SK-N-SH (cell line): ENCODE results near the gene MIPEP. TPM values are rescaled to one million over a fixed set of nuclear protein-coding genes. Genes with fewer than 3 reads are reported as not detected.

Experiments
- CTCF ChIA-PET: fragments of 300-600, 350-600 bp; formaldehyde crosslinking; extraction: SDS; loops from one replicate; lab custom pipeline; 2021; lab: Yijun Ruan, JAX
- POLR2A ChIA-PET: fragments of 350-600 bp; sonication (Branson Sonifier 250); formaldehyde crosslinking; extraction: SDS; loops from one replicate; lab custom pipeline; 2020; ENCODE audit warnings: antibody characterized with exemption, inconsistent platforms; lab: Yijun Ruan, JAX
- DNase-seq: peaks from one replicate; pipeline ENCODE4 v3.0.0; 2012
- H2AFZ ChIP-seq: fragments of 200-600 bp; sonication (generic); 2 replicates; pipeline ENCODE4 v1.8.1; 2016; ENCODE audit warnings: antibody characterized with exemption, mild to moderate bottlenecking, low read depth
- H3F3A ChIP-seq: fragments of 200-600 bp; sonication (generic); replicated peaks from 2 replicates; pipeline ENCODE3; 2016; ENCODE audit warnings: antibody characterized with exemption, mild to moderate bottlenecking; ENCODE audit not compliant: insufficient read depth
- H3K27ac ChIP-seq, 2 experiments: fragments of 200-500 bp in 1 of 2; fragments of 200-600 bp in 1 of 2; sonication (Bioruptor generic) in 1 of 2; sonication (generic), shearing (Covaris generic) in 1 of 2; 2 replicates each; pipeline versions ENCODE4 v1.5.1 to v1.6.1; 2014 to 2016; ENCODE audit warnings: low read depth in 2 of 2, inconsistent platforms in 1 of 2, low read length in 1 of 2, mild to moderate bottlenecking in 1 of 2, mixed read lengths in 1 of 2
- H3K27me3 ChIP-seq: fragments of 200-600 bp; sonication (generic), shearing (Covaris generic); 2 replicates; pipeline ENCODE4 v1.6.1; 2016; ENCODE audit warnings: mixed run types; ENCODE audit not compliant: insufficient read depth
- H3K36me3 ChIP-seq, 2 experiments: fragments of 200-500 bp in 1 of 2; fragments of 200-600 bp in 1 of 2; sonication (Bioruptor generic) in 1 of 2; sonication (generic) in 1 of 2; replicated peaks in 1 of 2; 2 replicates each; pipeline versions ENCODE3 to v1.5.1; 2014 to 2016; ENCODE audit warnings: low read length in 1 of 2, mild to moderate bottlenecking in 1 of 2; ENCODE audit not compliant: insufficient read depth in 2 of 2, control insufficient read depth in 1 of 2
- H3K4me1 ChIP-seq, 2 experiments: fragments of 200-500 bp in 1 of 2; fragments of 200-600 bp in 1 of 2; sonication (Bioruptor generic) in 1 of 2; sonication (generic), shearing (Covaris generic) in 1 of 2; 2 replicates each; pipeline versions ENCODE4 v1.5.1 to v1.6.1; 2014 to 2016; ENCODE audit warnings: low read depth in 1 of 2, low read length in 1 of 2, mixed run types in 1 of 2; ENCODE audit not compliant: insufficient read depth in 2 of 2, control insufficient read depth in 1 of 2
- H3K4me2 ChIP-seq: fragments of 200-600 bp; sonication (generic), shearing (Covaris generic); 2 replicates; pipeline ENCODE4 v1.6.1; 2017; ENCODE audit warnings: mixed run types
- H3K4me3 ChIP-seq, 2 experiments: fragments of 200-500 bp in 1 of 2; fragments of 200-600 bp in 1 of 2; sonication (Bioruptor generic) in 1 of 2; sonication (generic), shearing (Covaris generic) in 1 of 2; 2 replicates each; pipeline versions ENCODE4 v1.5.1 to v1.8.1; 2014 to 2016; ENCODE audit warnings: low read depth in 2 of 2, inconsistent platforms in 1 of 2, low read length in 1 of 2, mild to moderate bottlenecking in 1 of 2, mixed read lengths in 1 of 2, moderate library complexity in 1 of 2
- H3K79me2 ChIP-seq: fragments of 200-600 bp; sonication (generic); 2 replicates; pipeline ENCODE4 v1.8.1; 2017; ENCODE audit warnings: mild to moderate bottlenecking; ENCODE audit not compliant: insufficient read depth
- H3K9ac ChIP-seq: fragments of 200-600 bp; sonication (generic); 2 replicates; pipeline ENCODE4 v1.6.1; 2017; ENCODE audit warnings: mixed run types
- H3K9me2 ChIP-seq: fragments of 200-600 bp; sonication (generic); 2 replicates; pipeline ENCODE4 v1.6.1; 2017; ENCODE audit warnings: mixed run types
- H3K9me3 ChIP-seq: fragments of 200-600 bp; sonication (generic); 2 replicates; pipeline ENCODE4 v1.6.1; 2017; ENCODE audit warnings: mixed run types, mild to moderate bottlenecking, moderate library complexity
- H4K20me1 ChIP-seq: fragments of 200-600 bp; sonication (generic); 2 replicates; pipeline ENCODE4 v1.6.1; 2017; ENCODE audit warnings: mild to moderate bottlenecking, mixed run types; ENCODE audit not compliant: insufficient read depth
- CHD2 ChIP-seq: fragments of 150-350 bp; IDR thresholded peaks from 2 replicates; pipeline ENCODE4 v1.6.1; 2018; ENCODE audit warnings: low read length; ENCODE audit not compliant: partially characterized antibody
- ELF1 ChIP-seq: IDR thresholded peaks from 2 replicates; pipeline ENCODE4 v1.4.0; 2012
- EP300 ChIP-seq, 2 experiments: IDR thresholded peaks; 2 replicates each; pipeline versions ENCODE4 v1.4.0 to v1.6.1; 2012; ENCODE audit warnings: borderline replicate concordance in 1 of 2, low read depth in 1 of 2, low read length in 1 of 2
- FOXJ3 ChIP-seq: sonication (generic); formaldehyde crosslinking; IDR thresholded peaks from 2 replicates; pipeline ENCODE4 v1.5.1; 2020; ENCODE audit warnings: mild to moderate bottlenecking, missing genetic modification reagents
- FOXM1 ChIP-seq: IDR thresholded peaks from 2 replicates; pipeline ENCODE4 v1.4.0; 2012; ENCODE audit warnings: low read depth, mild to moderate bottlenecking
- GABPA ChIP-seq: IDR thresholded peaks from 2 replicates; pipeline ENCODE4 v1.4.0; 2012; ENCODE audit warnings: low read depth, mild to moderate bottlenecking
- JUND ChIP-seq: IDR thresholded peaks from 2 replicates; pipeline ENCODE4 v1.4.0; 2012
- MEF2A ChIP-seq: IDR thresholded peaks from 2 replicates; pipeline ENCODE4 v1.4.0; 2012; ENCODE audit warnings: low read depth, borderline replicate concordance
- NFIC ChIP-seq: IDR thresholded peaks from 2 replicates; pipeline ENCODE4 v1.4.0; 2012; ENCODE audit warnings: borderline replicate concordance
- RCOR1 ChIP-seq: fragments of 150-350 bp; IDR thresholded peaks from 2 replicates; pipeline ENCODE4 v1.6.1; 2017; ENCODE audit warnings: antibody characterized with exemption, low read length
- SIN3A ChIP-seq: IDR thresholded peaks from 2 replicates; pipeline ENCODE4 v1.6.1; 2012; ENCODE audit warnings: low read depth, mild to moderate bottlenecking, low read length, moderate library complexity, borderline replicate concordance
- TAF1 ChIP-seq: IDR thresholded peaks from 2 replicates; pipeline ENCODE4 v1.6.1; 2012; ENCODE audit warnings: low read depth, mild to moderate bottlenecking, low read length, moderate library complexity, borderline replicate concordance
- TCF12 ChIP-seq: IDR thresholded peaks from 2 replicates; pipeline ENCODE4 v1.4.0; 2012
- TEAD4 ChIP-seq: IDR thresholded peaks from 2 replicates; pipeline ENCODE4 v1.4.0; 2012; ENCODE audit warnings: mild to moderate bottlenecking, borderline replicate concordance; ENCODE audit not compliant: insufficient read depth
- YY1 ChIP-seq: IDR thresholded peaks from 2 replicates; pipeline ENCODE4 v1.4.0; 2012; ENCODE audit warnings: low read depth, mild to moderate bottlenecking
- WGBS: methylation state at CpG from one replicate; pipeline ENCODE4 v1.1.6; 2017; ENCODE audit warnings: low lambda C conversion rate; 5-methylcytosine and 5-hydroxymethylcytosine counted together
- polyA plus RNA-seq, 3 experiments: library from polyadenylated mRNA; depleted of rRNA; stranded (reverse); fragments of >200 nt; gene quantifications; 2 replicates each; pipeline ENCODE4 v1.2.3, GENCODE V29; 2012
- TF ChIP-seq, protein P1 (sequence below): IDR thresholded peaks from 2 replicates; pipeline ENCODE4 v1.4.0; 2012; ENCODE audit warnings: low read depth, borderline replicate concordance
- TF ChIP-seq, protein P2 (sequence below): fragments of 200-600 bp; sonication (generic); IDR thresholded peaks from 2 replicates; pipeline ENCODE4 v1.6.1; 2017; ENCODE audit warnings: antibody characterized with exemption, mild to moderate bottlenecking, moderate library complexity
- TF ChIP-seq, protein P3 (sequence below): IDR thresholded peaks from 2 replicates; pipeline ENCODE4 v1.4.0; 2012; ENCODE audit warnings: low read depth, borderline replicate concordance
- TF ChIP-seq, protein P4 (sequence below): IDR thresholded peaks from 2 replicates; pipeline ENCODE4 v1.6.1; 2012; ENCODE audit warnings: mild to moderate bottlenecking, low read depth, low read length, moderate library complexity
- TF ChIP-seq, protein P5 (sequence below): IDR thresholded peaks from 2 replicates; pipeline ENCODE4 v1.4.0; 2012; ENCODE audit warnings: low read depth
- TF ChIP-seq, protein P6 (sequence below): fragments of 150-350 bp; IDR thresholded peaks from 2 replicates; pipeline ENCODE4 v1.6.1; 2017; ENCODE audit warnings: antibody characterized with exemption, low read length, low read depth, borderline replicate concordance

Gene MIPEP
- polyA plus RNA-seq, 1 of the 3 experiments (the other 2 are of a cell fraction), result 12.7 TPM

DNA sequence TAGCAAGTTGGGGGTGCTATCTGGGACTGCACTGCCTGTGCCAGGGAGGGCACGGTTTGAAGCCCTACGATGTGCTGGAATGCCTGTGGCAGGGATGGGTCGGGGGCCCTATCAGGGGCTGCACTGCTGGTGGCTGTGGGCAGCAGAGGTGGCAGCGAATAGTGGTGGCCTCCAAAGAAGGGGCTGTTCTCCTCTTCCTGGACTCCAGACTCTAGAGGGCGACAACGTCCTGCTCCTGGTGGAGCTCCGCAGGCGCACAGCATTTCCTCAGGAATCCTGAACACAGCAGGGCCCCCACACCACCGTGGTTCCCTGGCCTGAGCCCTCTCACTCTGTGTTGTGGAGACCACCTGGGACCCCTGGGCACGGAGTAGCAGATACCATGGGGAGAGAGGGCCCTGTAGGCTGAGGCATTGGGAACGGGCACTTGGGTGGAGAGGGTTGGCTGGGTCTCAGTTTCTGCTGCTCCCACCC, 173.4 kb downstream of the MIPEP start (continued):
- TF ChIP-seq, protein P1, sequence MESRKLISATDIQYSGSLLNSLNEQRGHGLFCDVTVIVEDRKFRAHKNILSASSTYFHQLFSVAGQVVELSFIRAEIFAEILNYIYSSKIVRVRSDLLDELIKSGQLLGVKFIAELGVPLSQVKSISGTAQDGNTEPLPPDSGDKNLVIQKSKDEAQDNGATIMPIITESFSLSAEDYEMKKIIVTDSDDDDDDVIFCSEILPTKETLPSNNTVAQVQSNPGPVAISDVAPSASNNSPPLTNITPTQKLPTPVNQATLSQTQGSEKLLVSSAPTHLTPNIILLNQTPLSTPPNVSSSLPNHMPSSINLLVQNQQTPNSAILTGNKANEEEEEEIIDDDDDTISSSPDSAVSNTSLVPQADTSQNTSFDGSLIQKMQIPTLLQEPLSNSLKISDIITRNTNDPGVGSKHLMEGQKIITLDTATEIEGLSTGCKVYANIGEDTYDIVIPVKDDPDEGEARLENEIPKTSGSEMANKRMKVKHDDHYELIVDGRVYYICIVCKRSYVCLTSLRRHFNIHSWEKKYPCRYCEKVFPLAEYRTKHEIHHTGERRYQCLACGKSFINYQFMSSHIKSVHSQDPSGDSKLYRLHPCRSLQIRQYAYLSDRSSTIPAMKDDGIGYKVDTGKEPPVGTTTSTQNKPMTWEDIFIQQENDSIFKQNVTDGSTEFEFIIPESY, result no peak

DNA sequence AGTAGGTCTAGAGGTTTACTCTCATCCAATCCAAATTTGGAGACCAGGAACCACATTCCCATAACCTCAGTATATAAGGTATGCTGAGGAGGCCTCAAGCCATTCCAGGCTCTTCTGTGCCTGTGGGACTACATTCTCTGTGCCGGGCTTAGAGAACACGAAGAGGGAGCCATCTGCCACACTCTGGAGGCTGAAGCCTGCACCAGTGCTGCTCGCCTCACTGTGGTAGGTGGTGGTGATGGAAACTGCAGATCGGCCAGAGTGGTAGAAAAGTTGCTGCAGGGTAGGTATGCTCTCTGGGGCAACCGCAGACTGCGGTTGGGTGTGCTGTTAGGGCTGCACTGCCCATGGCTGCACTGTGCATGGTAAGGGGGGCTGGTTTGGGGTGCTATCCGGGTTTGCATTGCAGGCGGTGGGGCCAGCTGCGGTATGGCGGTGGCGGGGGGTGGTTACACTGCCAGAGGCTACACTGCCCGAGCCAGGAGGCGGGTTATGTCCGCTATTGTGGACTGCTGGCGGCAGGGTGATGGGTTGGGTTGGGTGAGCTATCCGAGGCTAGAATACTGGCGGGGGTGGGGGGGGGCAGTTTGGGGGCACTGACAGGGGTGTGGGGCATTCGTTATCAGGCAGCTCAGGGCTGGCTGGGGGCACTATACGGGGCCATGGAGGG, 174.0 kb downstream of the MIPEP start:
- no peaks in the 10 kb centered on the region for H3K9me3 ChIP-seq
- no peak overlapping the region for H2AFZ ChIP-seq
- H4K20me1 ChIP-seq, result no peaks in the 10 kb centered on the region
- no peak overlapping the region for H3K9ac ChIP-seq
- no peaks in the 10 kb centered on the region for H3K79me2 ChIP-seq
- POLR2A ChIA-PET, result no interaction called here
- H3K36me3 ChIP-seq, result no peaks in the 10 kb centered on the region
- TF ChIP-seq, protein P2, sequence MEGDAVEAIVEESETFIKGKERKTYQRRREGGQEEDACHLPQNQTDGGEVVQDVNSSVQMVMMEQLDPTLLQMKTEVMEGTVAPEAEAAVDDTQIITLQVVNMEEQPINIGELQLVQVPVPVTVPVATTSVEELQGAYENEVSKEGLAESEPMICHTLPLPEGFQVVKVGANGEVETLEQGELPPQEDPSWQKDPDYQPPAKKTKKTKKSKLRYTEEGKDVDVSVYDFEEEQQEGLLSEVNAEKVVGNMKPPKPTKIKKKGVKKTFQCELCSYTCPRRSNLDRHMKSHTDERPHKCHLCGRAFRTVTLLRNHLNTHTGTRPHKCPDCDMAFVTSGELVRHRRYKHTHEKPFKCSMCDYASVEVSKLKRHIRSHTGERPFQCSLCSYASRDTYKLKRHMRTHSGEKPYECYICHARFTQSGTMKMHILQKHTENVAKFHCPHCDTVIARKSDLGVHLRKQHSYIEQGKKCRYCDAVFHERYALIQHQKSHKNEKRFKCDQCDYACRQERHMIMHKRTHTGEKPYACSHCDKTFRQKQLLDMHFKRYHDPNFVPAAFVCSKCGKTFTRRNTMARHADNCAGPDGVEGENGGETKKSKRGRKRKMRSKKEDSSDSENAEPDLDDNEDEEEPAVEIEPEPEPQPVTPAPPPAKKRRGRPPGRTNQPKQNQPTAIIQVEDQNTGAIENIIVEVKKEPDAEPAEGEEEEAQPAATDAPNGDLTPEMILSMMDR, result no peak
- no peak for TF ChIP-seq TAF1
- no peak for TF ChIP-seq FOXJ3 (CRISPR knock-in tag)
- TF ChIP-seq ELF1, result no peak
- no peak for TF ChIP-seq NFIC
- TF ChIP-seq GABPA, result no peak
- no peak for TF ChIP-seq FOXM1
- TF ChIP-seq RCOR1, result no peak
- TF ChIP-seq MEF2A, result no peak
- no peak for TF ChIP-seq TEAD4
- no peak for TF ChIP-seq JUND
- TF ChIP-seq, protein P3, sequence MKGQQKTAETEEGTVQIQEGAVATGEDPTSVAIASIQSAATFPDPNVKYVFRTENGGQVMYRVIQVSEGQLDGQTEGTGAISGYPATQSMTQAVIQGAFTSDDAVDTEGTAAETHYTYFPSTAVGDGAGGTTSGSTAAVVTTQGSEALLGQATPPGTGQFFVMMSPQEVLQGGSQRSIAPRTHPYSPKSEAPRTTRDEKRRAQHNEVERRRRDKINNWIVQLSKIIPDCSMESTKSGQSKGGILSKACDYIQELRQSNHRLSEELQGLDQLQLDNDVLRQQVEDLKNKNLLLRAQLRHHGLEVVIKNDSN, result no peak
- no peak for TF ChIP-seq EP300 (IDR thresholded peaks at IDR 0.05; ENCODE audit: borderline replicate concordance in 1 of 2, low read depth in 1 of 2, low read length in 1 of 2)
- TF ChIP-seq, protein P4, sequence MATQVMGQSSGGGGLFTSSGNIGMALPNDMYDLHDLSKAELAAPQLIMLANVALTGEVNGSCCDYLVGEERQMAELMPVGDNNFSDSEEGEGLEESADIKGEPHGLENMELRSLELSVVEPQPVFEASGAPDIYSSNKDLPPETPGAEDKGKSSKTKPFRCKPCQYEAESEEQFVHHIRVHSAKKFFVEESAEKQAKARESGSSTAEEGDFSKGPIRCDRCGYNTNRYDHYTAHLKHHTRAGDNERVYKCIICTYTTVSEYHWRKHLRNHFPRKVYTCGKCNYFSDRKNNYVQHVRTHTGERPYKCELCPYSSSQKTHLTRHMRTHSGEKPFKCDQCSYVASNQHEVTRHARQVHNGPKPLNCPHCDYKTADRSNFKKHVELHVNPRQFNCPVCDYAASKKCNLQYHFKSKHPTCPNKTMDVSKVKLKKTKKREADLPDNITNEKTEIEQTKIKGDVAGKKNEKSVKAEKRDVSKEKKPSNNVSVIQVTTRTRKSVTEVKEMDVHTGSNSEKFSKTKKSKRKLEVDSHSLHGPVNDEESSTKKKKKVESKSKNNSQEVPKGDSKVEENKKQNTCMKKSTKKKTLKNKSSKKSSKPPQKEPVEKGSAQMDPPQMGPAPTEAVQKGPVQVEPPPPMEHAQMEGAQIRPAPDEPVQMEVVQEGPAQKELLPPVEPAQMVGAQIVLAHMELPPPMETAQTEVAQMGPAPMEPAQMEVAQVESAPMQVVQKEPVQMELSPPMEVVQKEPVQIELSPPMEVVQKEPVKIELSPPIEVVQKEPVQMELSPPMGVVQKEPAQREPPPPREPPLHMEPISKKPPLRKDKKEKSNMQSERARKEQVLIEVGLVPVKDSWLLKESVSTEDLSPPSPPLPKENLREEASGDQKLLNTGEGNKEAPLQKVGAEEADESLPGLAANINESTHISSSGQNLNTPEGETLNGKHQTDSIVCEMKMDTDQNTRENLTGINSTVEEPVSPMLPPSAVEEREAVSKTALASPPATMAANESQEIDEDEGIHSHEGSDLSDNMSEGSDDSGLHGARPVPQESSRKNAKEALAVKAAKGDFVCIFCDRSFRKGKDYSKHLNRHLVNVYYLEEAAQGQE, result no peak
- TF ChIP-seq YY1, result no peak
- no peak for TF ChIP-seq SIN3A
- TF ChIP-seq TCF12, result no peak
- TF ChIP-seq CHD2, result no peak
- TF ChIP-seq, protein P5, sequence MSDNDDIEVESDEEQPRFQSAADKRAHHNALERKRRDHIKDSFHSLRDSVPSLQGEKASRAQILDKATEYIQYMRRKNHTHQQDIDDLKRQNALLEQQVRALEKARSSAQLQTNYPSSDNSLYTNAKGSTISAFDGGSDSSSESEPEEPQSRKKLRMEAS, result no peak
- TF ChIP-seq, protein P6, sequence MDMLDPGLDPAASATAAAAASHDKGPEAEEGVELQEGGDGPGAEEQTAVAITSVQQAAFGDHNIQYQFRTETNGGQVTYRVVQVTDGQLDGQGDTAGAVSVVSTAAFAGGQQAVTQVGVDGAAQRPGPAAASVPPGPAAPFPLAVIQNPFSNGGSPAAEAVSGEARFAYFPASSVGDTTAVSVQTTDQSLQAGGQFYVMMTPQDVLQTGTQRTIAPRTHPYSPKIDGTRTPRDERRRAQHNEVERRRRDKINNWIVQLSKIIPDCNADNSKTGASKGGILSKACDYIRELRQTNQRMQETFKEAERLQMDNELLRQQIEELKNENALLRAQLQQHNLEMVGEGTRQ, result no peak
- TF ChIP-seq, all 33 proteins: peak for 0
- DNase-seq, result no peak
- Histone ChIP-seq H3K9me2 (no peaks in the 10 kb centered on the region), H3K4me1 (no peaks in the 10 kb centered on the region), H3F3A (no peaks in the 10 kb centered on the region), H3K4me3 (no peak overlapping the region), H3K4me2 (no peak overlapping the region), H3K27me3 (no peaks in the 10 kb centered on the region), H3K27ac (no peak overlapping the region)
- WGBS, result 76% methylated on average over 17 of the region's 19 CpGs
- CTCF ChIA-PET, result no interaction called here
